DMS79 treated with DMSO at 0.1 percent for 48 hours (cell line): ENCODE measurements around the gene KIRREL2.
A peak's percentile ranks its signal among the peaks of the same experiment; 100 is the strongest.
"Not testable (repeated sequence)": the region's sequence is repeated elsewhere in the genome, so short reads cannot be mapped to it uniquely, and the experiment has no call there.

Experiments
- DNase-seq: peaks from one replicate; lab custom pipeline; 2025; lab: John Stamatoyannopoulos, UW

Gene KIRREL2

GRCh38 chr19:35856546-35857149, at the start of gene KIRREL2:
Gene KIRREL2, plus strand, starts transcription at chr19:35856911. Its CDS starts 209 bp downstream, at chr19:35857120.
- peak; percentile 35 for DNase-seq

DNA sequence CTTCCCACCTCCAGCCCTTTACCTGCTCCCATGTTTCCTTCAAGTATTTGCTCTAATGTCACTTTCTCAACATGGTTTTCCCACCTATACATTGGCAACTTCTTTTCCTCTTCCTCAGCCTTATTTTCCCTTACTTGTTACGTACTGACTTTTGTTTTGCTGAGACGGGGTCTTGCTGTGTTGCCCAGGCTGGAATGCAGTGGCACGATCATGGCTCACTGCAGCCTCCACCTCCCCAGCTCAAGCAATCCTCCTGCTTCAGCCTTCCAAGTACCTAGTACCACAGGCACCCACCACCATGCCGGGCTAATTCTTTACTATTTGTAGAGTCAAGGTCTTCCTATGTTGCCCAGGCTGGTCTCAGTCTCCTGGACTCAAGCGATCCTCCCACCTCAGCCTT, 49.1 kb upstream of the KIRREL2 start:
- no peak for DNase-seq

DNA sequence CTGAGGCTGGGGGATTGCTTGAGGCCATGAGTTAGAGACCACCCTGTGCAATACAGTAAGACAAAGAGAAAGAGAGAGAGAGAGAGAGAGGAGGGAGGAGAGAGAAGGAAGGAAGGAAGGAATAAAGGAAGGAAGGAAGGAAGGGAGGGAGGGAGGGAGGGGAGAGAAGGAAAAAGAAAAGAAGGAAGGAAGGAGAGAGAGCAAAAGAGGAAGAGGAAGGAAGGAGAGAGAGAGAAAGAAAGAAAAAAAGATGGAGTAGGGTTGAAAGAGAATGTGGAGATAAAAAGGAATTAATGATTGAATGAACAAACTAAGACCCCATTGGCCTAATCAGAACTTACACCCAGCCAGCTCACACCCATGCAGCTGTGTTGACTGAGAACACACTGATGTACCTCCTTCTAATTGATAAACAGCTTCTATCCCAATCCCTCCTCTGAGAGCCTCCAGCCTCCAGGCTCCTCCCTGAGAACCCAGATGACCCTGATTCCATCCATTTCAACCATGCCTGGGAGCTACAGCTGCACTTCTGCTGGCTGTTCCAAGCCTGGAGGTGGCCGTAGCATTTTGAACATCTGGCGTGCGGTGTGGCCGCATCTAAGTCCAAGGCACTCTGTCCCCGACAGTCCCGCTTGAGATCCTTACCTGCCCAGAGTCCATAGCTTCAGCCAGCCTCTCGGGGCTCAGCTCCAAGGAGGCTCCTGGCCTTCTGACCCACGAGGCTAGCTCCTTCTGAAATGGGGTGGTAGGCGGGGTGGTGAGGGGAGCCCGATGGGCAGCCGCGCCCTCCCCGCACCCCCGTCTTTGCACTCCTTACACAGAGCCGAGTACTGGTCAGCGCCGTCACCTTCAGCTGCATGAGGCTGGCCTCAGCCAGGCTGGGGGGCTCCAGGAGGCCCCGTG, 45.1 kb upstream of the KIRREL2 start:
- DNase-seq, result no peak

DNA sequence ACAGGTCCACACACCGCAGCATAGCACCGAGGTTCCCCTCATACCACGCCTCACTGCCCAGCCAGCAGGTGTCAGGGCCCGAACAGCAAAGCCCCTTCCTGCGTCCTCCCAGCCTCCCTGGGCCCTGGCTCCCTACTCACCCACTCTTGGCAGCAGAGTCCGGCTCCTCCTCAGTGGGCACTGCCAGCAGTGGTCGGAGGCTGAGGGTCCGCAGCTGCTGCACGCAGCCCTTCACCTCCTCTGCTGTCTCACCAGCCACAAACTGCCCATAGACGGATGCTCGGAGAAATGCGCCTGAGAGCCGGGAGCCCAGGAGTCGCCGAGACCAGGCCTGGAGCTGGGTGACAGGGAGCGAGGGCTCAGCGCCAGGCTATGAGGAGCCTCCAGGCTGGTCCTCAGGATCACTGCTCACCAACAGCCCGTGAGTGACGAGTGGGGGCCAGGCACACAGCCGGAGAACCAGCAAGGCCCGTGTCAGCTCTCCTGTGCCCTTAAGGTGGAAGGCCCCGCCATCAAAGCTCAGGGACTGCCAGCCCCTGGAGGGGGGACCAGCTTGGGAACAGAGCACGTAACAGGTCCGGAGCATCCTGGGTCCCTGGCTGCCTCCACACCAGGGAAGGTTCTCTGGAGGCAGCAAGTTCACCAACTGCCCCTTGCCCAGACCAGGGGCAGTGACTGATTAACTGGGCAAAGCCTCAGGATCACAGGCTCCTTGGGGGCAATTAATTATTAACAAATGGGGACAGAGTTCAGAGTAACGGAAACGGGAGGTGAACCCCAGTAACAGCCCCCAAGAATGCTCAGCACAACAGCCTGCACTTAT, 44.3 kb upstream of the KIRREL2 start, which contains the start of gene PRODH2:
TSS of gene PRODH2 (minus strand) at position 626 of the 823 bp plus-strand sequence. CDS start at position 586, 40 bp downstream.
- no peak for DNase-seq

DNA sequence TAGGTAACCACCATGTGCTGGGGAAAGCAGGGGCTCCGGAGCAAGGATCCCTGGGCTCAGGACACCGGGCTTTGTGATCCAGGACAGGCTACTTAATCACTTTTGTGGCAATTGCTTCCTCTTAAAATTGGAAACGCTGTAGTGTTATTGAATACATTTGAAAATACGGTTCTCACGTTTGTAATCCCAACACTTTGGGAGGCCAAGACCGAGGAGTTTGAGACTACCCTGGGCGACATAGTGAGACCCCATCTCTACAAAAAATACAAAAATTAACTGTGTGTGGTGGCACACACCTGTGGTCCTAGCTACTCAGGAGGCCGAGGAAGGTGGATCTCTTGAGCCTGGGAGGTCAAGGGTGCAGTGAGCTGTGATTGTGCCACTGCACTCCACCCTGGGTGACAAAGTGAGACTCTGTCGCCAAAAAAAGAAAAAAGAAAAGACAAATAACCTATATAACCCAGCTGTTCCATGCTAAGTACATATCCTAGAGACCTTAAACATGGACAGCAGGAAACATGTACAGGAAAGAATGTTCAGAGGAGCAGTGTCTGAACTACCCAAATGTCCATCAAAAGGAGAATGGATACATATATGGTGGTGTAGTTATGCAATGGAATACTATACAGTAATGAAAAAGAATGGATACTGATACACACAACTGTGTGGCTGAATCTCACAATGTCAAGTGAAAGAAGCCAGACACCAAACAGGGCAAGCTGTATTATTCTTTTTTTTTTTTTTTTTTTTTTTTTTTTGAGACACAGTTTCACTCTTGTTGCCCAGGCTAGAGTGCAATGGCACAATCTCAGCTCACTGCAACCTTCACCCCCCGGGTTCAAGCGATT, 43.4 kb upstream of the KIRREL2 start:
- DNase-seq, result no peak

- DNase-seq, result no peak
Measured at GRCh38 chr19:35816262-35816661, 40.4 kb upstream of the KIRREL2 start.

GRCh38 chr19:35816846-35817245, 39.9 kb upstream of the KIRREL2 start:
- no peak for DNase-seq

DNA sequence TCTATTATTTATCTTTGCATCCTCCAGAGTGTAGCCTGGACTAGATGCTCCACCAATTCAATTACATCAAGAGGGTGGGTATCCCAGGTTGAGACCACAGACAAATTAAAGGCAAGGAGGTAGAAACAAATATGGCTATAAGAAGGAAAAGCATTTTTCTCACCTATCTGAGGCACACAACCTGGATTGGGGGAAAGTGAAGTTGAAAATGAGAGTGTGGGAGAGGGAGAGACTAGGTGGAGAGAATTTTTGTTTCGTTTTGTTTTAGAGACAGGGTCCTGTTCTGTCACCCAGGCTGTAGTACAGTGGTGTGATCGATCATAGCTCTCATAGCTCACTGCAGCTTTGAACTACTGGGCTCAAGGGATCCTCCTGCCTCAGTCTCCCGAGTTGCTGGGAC, 38.3 kb upstream of the KIRREL2 start:
- no peak for DNase-seq

DNA sequence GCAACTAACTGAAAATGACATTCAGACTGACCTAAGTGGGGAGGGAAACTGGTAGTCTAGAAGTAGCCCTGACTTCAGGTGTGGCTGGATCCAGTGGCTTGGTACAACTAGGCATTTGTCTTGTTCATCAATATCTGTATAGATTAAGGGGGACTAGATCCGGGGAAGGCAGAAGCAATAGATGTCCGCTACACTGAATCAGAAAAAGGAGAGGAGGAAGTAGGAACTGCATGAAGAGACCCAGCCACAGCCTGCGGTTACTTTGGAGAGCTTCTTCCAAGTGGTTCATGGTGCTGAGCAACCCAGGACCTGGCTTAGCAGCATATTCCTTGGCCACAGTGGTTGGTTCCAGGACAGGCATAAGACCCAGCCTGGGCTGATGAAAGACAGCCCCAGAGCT, 34.1 kb upstream of the KIRREL2 start:
- no peak for DNase-seq

DNA sequence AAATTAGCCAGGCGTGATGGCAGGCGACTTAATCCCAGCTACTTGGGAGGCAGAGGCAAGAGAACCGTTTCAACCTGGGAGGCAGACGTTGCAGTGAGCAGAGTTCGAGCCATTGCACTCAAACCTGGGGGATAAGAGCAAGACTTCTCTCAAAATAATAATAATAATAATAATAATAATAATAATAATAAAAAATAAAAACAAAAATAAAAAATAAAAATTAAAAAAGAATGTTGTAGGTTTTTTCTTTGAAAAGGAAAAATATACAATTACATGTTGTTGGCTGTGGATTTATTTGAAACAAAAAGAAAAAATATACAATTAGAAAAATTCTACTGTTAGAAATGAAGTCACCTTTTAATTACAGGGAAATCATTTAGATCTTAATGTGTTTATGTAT, 32.6 kb upstream of the KIRREL2 start:
- DNase-seq, result no peak

DNA sequence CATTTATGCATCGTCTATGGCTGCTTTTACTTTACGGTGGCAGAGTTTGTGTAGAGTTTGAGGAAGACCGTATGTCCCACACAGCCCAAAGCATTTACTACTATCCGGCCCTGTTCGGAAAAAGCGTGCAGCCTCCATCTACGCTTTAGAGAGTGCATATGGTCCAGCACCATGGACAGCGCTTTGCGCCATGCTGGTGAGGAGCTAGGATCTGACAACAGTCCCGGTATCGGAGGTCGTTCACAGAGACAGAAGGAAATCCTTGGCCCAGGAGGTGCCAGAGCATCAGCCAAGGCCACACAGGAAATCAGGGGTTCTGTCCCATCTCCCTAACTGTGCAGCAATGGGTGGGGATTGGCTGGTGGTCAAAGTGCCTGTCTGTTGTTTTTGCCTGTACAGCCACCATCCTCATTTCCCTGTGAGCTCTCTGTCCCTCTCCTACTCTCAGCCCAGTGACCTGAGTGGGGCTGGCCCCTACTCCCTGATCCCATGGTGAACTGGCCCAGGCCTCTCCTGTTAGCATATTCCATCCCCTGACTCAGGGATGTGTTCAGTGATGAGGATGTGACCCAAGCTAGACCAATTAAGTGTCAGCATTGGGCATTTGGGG, 27.9 kb upstream of the KIRREL2 start:
- DNase-seq, result no peak

DNA sequence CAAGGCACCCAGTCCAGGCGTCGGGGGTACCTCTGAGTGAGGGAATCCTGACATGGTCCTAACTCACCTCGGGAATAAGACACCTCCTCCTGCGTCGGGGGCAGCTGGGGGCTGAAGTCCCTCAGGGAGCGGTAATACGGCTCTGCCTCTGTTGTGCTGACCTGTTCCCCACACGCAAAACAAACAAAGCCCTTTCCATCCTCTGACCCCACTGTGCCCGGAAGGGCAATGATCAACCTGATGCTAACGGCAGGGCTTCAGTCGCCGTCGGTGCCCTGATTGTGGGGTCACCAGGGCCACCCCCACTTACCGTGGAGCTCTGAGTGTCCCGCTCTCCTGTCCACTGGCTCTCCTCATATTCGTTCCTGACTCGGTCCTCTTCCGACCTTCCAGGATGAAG, 25.7 kb upstream of the KIRREL2 start:
- no peak for DNase-seq

DNA sequence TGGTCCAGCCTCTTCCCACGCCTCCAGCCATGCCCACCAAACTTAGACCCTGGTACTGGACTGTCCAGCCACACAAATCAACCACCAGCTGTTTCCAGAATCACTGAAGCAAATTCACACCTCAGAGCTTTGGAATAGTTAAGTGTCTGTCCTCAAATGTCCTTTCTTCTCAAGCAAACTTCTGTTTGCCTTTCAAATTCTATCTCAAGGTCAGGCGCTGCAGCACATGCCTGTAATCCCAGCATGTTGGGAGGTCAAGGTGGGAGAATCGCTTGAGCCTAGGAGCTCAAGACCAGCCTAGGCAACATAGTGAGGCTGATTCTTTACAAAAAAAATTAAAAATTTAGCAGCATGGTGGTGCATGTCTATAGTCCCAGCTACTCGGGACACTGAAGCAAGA, 24.7 kb upstream of the KIRREL2 start:
- DNase-seq, result no peak

GRCh38 chr19:35833972-35834371, 22.7 kb upstream of the KIRREL2 start:
- no peak for DNase-seq

DNA sequence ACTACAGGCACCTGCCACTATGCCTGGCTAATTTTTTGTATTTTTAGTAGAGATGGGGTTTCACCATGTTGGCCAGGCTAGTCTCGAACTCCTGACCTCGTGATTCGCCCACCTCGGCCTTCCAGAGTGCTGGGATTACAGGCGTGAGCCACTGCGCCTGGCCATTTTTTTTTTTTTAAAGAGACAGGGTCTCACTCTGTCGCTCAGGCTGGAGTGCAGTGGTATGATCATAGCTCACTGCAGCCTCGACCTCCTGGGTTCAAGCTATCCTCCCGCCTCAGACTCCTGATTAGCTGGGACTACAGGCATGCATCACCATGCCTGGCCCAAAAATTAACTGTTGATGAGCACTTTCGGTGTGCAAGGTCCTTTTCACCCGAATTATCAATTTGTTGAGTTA, 20.6 kb upstream of the KIRREL2 start:
- not testable (repeated sequence) for DNase-seq

DNA sequence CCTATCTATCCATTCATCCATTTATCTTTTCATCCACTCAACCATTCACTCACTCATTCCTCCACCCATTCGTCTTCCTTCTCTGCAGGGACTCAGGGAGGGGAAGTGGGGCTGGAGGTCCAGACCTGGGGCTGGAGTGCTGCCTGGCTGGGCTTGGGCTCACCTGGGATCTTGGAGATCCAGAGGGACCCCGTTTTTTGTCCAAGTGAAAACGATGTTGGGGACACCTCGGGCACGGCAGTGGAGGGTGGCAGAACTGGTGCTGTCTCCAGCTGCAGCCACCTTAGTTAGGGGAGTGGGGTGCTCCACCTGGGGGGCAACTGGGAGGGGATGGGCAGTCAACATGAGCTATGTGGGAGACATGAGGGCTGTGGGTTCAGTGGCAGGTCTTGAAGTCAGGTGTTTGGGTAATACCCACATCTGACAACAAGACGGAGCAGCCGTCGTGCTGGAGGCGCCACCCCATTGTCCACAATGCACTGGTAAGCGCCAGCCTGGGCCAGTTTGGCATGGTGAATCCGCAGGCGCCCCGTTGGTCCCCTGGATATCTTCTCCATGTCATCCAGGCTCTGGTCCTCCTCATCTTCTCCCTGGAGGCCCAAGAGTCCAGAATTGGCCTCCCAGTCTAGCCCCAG, 14.6 kb upstream of the KIRREL2 start:
- DNase-seq, result no peak

- no peak for DNase-seq
Measured at GRCh38 chr19:35842666-35843272, 13.9 kb upstream of the KIRREL2 start.

- DNase-seq, result no peak
Measured at GRCh38 chr19:35843676-35844481, 12.8 kb upstream of the KIRREL2 start.

DNA sequence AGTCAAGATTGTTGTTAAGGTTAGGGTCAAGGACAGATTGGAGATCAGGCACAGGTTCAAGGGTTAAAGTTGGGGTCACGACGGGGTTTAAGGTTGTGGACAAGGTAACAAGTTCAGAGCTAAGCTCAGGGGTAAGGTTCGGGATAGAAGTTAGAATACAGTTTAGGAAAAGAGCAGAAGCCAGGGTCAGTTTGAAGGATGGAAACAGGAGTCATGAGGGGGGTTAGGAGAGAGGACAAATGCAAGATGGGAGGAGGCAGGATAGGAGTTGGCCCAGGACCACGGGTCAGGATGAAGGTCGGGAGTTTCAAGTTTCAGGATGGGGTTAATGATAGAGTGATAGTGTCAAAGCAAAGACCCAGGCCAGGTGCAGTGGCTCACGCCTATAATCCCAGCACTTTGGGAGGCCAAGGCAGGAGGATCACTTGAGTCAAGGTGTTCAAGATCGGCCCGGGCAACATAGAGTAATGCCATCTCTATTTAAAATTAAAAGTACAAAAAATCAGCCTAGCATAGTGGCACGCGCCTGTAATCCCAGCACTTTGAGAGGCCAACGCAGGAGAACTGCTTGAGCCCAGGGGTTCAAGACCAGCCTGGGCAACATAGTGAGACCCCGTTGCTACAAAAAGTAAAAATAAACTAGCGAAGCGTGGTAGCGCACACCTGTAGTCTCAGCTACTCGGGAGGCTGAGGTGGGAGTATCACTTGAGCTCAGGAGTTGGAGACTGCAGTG, 12.1 kb upstream of the KIRREL2 start:
- DNase-seq, result no peak
